ENCODE data around the gene LGALS14.
"Not testable (repeated sequence)": the region's sequence is repeated elsewhere in the genome, so short reads cannot be mapped to it uniquely, and the experiment has no call there.

Gene LGALS14

DNA sequence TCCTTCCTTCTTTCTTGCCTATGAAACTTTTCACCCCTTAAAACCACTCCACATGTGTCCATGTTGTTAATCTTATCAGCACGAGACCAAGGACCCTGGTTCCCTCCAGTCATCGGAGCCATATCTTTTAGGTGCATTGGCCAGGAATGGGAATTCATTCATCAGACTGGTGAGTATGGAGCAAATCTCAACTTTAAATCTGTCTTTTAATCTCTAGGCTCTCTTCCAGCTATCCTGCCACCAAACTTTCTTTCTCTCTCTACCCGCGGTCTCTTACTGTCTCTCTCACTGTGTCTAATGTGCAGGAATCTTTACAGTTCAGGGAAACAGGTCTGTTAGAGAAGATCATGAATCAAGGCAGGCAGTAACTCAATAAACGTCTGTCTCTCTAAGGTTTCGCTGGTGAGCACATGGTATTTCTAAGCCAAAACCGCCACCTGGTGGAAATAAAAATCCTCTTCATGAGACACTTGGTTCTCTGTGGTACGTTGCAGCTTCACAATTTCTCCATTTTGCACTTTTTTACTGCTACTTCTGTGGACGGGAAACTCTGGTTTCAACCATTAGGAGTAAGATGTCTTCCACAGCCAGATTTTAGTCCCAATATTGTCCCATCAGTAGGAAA lies 32.4 kb upstream of the LGALS14 start:
- TF ChIP-seq CTCF (conservative IDR thresholded peaks at IDR 0.05) (peak; percentile 77), ZFX (IDR thresholded peaks at IDR 0.05) (no peak)
- no peak overlapping the region for H3K27ac ChIP-seq

DNA sequence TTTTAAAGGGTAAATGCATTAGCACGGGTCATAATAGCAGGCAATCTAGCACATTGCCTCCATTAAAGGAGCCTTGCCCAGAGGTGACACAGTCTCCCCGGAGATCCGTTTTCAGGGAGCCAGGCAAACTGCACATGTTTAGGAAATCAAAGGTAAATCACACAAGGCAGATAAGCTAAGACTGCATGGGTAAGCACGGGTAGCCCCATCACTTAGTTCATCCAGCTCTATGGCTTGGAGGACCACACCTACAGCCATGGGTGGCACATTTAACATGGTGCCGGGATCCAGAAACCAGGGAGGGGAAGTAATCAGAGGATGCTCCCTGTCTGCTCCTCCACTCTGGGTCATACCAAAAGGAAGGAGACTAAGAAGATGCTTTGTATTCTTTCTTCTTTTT lies 31.8 kb upstream of the LGALS14 start:
- no peak for TF ChIP-seq ZFX (IDR thresholded peaks at IDR 0.05)
- no peak for TF ChIP-seq CTCF (conservative IDR thresholded peaks at IDR 0.05)
- H3K27ac ChIP-seq = no peak overlapping the region

GRCh38 chr19:39673862-39674261 lies 30.4 kb upstream of the LGALS14 start:
- TF ChIP-seq CTCF (conservative IDR thresholded peaks at IDR 0.05) = peak; percentile 49
- H3K27ac ChIP-seq = not testable (repeated sequence)

GRCh38 chr19:39676004-39676403 lies 28.3 kb upstream of the LGALS14 start:
- H3K27ac ChIP-seq = no peak overlapping the region
- TF ChIP-seq CTCF (conservative IDR thresholded peaks at IDR 0.05) (no peak), ZFX (IDR thresholded peaks at IDR 0.05) (no peak)

- no peak for TF ChIP-seq CTCF (conservative IDR thresholded peaks at IDR 0.05)
- TF ChIP-seq ZFX (IDR thresholded peaks at IDR 0.05) = no peak
- H3K27ac ChIP-seq = peak overlapping the region; percentile 66
Observed at GRCh38 chr19:39677961-39678889, 26.1 kb upstream of the LGALS14 start.

DNA sequence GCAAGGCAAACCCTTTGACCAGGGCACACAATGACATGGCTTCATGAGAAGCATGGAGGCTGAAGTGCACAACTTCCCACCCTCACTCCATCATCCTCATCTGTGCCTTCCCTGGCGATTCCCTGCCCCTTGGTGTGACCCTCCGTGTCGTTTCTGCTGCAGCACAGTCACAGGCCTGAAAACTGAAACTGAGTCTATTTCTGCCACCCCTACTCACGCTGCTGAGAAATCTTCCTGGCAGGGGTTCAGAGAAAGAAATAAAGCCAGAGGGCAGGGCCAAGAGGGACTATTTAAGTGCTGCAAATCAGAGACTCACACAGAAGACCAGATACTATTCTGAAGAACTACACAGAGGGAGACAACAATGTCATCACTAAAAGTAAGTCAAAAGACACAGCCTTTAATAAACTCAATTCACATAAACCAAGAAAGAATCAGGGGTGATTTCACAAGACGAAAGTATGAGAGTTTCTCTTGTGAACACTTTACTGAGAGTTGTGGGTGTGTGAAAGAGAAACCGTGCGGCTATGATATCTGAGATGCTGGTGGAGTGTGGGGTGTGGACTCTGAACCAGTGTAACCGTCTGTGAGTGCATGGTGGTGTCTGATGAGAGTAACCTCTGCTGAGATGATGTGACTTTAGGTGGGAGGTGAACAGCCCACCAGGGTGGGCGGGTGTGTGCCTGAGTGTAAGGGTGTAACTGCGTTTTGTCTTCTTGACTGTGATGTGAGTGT lies 25.1 kb upstream of the LGALS14 start:
- TF ChIP-seq ZFX (IDR thresholded peaks at IDR 0.05) (no peak), CTCF (conservative IDR thresholded peaks at IDR 0.05) (no peak)
- peak overlapping the region; percentile 66 for H3K27ac ChIP-seq

DNA sequence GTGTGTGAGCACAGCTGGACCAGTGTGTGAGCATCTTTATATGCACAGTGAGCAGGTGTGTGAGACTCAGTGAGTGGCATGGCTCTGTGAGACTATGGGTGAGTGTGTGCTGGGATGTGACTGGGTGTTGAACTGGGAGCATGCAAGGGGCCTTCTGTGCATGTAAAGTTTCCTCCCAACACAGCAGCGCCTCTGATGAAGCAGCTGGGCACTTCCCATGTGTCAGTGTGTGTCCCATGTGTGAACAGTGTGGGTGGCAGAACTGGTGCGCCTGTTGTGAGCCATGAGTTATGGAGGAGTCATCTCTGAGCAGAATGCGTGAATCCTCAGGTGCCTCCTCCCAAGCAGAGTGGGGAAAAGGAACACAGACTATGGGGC lies 24.5 kb upstream of the LGALS14 start:
- H3K27ac ChIP-seq = no peak overlapping the region
- TF ChIP-seq ZFX (IDR thresholded peaks at IDR 0.05) (no peak), CTCF (conservative IDR thresholded peaks at IDR 0.05) (no peak)
